HCT116 (cell line): Measurements from ENCODE around the gene SFXN4. TPM values are rescaled to one million over a fixed set of nuclear protein-coding genes. Genes with fewer than 3 reads are reported as not detected.

Experiments used
- ATAC-seq: fragments of 200-7000 bp; cut with Tn5 transposase; 2 replicates; pipeline ENCODE4 v1.9.1; 2020; ENCODE audit warnings: mild to moderate bottlenecking, moderate library complexity
- BruUV-seq: library from RNA; stranded (reverse); fragments of 400-500 nt; replicated peaks from 2 replicates; lab custom pipeline; 2021; lab: Mats Ljungman, UMichigan
- CTCF ChIA-PET: fragments of 300-600 bp; sonication (Branson Sonifier 250); formaldehyde crosslinking; loops from one replicate; lab custom pipeline; 2021; ENCODE audit warnings: antibody characterized with exemption; lab: Charles Lee
- POLR2A ChIA-PET: fragments of 300-600, 350-600 bp; sonication (Branson Sonifier 250); formaldehyde crosslinking; loops from one replicate; lab custom pipeline; 2021; ENCODE audit warnings: antibody characterized with exemption; lab: Charles Lee
- RAD21 ChIA-PET, 2 experiments: fragments of 300-600 bp; sonication (Branson Sonifier 250); formaldehyde crosslinking; loops; one replicate each; lab custom pipeline; 2023; ENCODE audit warnings: low total read pairs in 2 of 2; ENCODE audit not compliant: uncharacterized antibody in 2 of 2, unreplicated experiment in 2 of 2, low non-redundant PET in 1 of 2; lab: Charles Lee
- DNase-seq: peaks from one replicate; pipeline ENCODE4 v3.0.0-alpha.2; 2010; ENCODE audit warnings: low read depth, low spot score
- H2AFZ ChIP-seq: fragments of 200-600 bp; shearing (Covaris generic), sonication (generic); 2 replicates; pipeline ENCODE4 v1.6.1; 2017; ENCODE audit warnings: low read depth, mixed run types, mixed read lengths, antibody characterized with exemption, low read length; ENCODE audit not compliant: poor library complexity, severe bottlenecking
- H3K27ac ChIP-seq: 2 replicates; pipeline ENCODE4 v1.5.1; 2012; ENCODE audit warnings: low read depth, low read length
- H3K27me3 ChIP-seq: fragments of 200-600 bp; sonication (generic); 2 replicates; pipeline ENCODE4 v1.6.1; 2016; ENCODE audit warnings: mixed run types, low read length, mixed read lengths; ENCODE audit not compliant: insufficient read depth
- H3K36me3 ChIP-seq, 2 experiments: fragments of 200-500 bp in 1 of 2; fragments of 200-600 bp in 1 of 2; sonication (Bioruptor generic) in 1 of 2; sonication (generic) in 1 of 2; 2 replicates each; pipeline versions ENCODE4 v1.5.1 to v1.6.1; 2014 to 2016; ENCODE audit warnings: low read length in 2 of 2, inconsistent platforms in 1 of 2, mixed read lengths in 1 of 2, mixed run types in 1 of 2; ENCODE audit not compliant: insufficient read depth in 2 of 2, control insufficient read depth in 1 of 2
- H3K4me1 ChIP-seq, 2 experiments: fragments of 200-600 bp in 1 of 2; sonication (generic) in 1 of 2; 2 replicates each; pipeline versions ENCODE4 v1.5.1 to v1.6.1; 2012 to 2017; ENCODE audit warnings: low read length in 2 of 2, inconsistent platforms in 1 of 2, mild to moderate bottlenecking in 1 of 2, mixed read lengths in 1 of 2, mixed run types in 1 of 2, moderate library complexity in 1 of 2; ENCODE audit not compliant: insufficient read depth in 2 of 2, control insufficient read depth in 1 of 2
- H3K4me2 ChIP-seq: fragments of 200-600 bp; sonication (generic); 2 replicates; pipeline ENCODE4 v1.6.1; 2017; ENCODE audit warnings: mixed run types, low read length, mixed read lengths
- H3K4me3 ChIP-seq, 2 experiments: fragments of 200-600 bp in 1 of 2; sonication (generic) in 1 of 2; replicated peaks in 1 of 2; 2 replicates each; pipeline ENCODE4 v1.5.1; 2011 to 2016; ENCODE audit warnings: low read length in 2 of 2, control low read depth in 1 of 2, low read depth in 1 of 2, mild to moderate bottlenecking in 1 of 2, mixed read lengths in 1 of 2, mixed run types in 1 of 2
- H3K79me2 ChIP-seq: fragments of 200-600 bp; sonication (generic); 2 replicates; pipeline ENCODE4 v1.6.1; 2017; ENCODE audit warnings: mild to moderate bottlenecking, mixed run types, low read length, moderate library complexity, mixed read lengths; ENCODE audit not compliant: insufficient read depth
- H3K9ac ChIP-seq: fragments of 200-600 bp; sonication (generic); 2 replicates; pipeline ENCODE4 v1.6.1; 2016; ENCODE audit warnings: low read length, mixed read lengths
- H3K9me2 ChIP-seq: fragments of 200-600 bp; sonication (generic), shearing (Covaris generic); 2 replicates; pipeline ENCODE4 v1.6.1; 2017; ENCODE audit warnings: mixed run types, mild to moderate bottlenecking, moderate library complexity; ENCODE audit not compliant: insufficient read depth
- H3K9me3 ChIP-seq, 2 experiments: fragments of 200-500 bp in 1 of 2; fragments of 200-600 bp in 1 of 2; sonication (Bioruptor generic) in 1 of 2; sonication (generic) in 1 of 2; 2 replicates each; pipeline ENCODE4 v1.6.1; 2014 to 2017; ENCODE audit warnings: low read length in 2 of 2, mixed read lengths in 2 of 2, inconsistent platforms in 1 of 2, low read depth in 1 of 2, mild to moderate bottlenecking in 1 of 2, mixed run types in 1 of 2, moderate library complexity in 1 of 2; ENCODE audit not compliant: control insufficient read depth in 1 of 2, insufficient read depth in 1 of 2
- H4K20me1 ChIP-seq: fragments of 200-600 bp; sonication (generic), shearing (Covaris generic); 2 replicates; pipeline ENCODE4 v1.6.1; 2017; ENCODE audit warnings: mixed run types, mild to moderate bottlenecking, moderate library complexity; ENCODE audit not compliant: insufficient read depth
- EGR1 ChIP-seq: IDR thresholded peaks from 2 replicates; pipeline ENCODE4 v1.6.1; 2012; ENCODE audit warnings: low read depth
- EZH2 ChIP-seq: fragments of 200-600 bp; sonication (generic); IDR thresholded peaks from 2 replicates; pipeline ENCODE4 v1.6.1; 2017; ENCODE audit warnings: antibody characterized with exemption, mixed run types
- EZH2phosphoT487 ChIP-seq: fragments of 200-600 bp; IDR thresholded peaks from 2 replicates; pipeline ENCODE4 v1.6.1; 2018; ENCODE audit warnings: antibody characterized with exemption, borderline replicate concordance
- JUND ChIP-seq: IDR thresholded peaks from 2 replicates; pipeline ENCODE4 v1.6.1; 2012
- SP1 ChIP-seq: IDR thresholded peaks from 2 replicates; pipeline ENCODE4 v1.6.1; 2012; ENCODE audit warnings: low read depth
- ZFX ChIP-seq: fragments of 450-650 bp; IDR thresholded peaks from 2 replicates; pipeline ENCODE4 v1.6.1; 2017
- intact Hi-C: fragments of 100-400 bp; cut with micrococcal nuclease; formaldehyde crosslinking; loops from 2 replicates; pipeline ENCODE4 v1.10.0; 2022
- total RNA-seq: library from RNA; stranded (reverse); gene quantifications from one replicate; pipeline ENCODE4 v1.2.1, GENCODE V29; 2021; ENCODE audit not compliant: unreplicated experiment
- TF ChIP-seq, protein P1 (sequence below): IDR thresholded peaks from 2 replicates; pipeline ENCODE4 v1.6.1; 2012
- TF ChIP-seq, protein P2 (sequence below): IDR thresholded peaks from 2 replicates; pipeline ENCODE4 v1.6.1; 2012
- TF ChIP-seq, protein P3 (sequence below), 3 experiments: fragments of 200-600 bp in 1 of 3; sonication (generic) in 1 of 3; IDR thresholded peaks in 2 of 3; conservative IDR thresholded peaks in 1 of 3; 2 replicates each; pipeline ENCODE4 v1.5.1; 2012 to 2017; ENCODE audit warnings: low read depth in 2 of 3, low read length in 2 of 3, antibody characterized with exemption in 1 of 3, borderline replicate concordance in 1 of 3, control low read depth in 1 of 3, mild to moderate bottlenecking in 1 of 3, mixed read lengths in 1 of 3, mixed run types in 1 of 3, moderate library complexity in 1 of 3; ENCODE audit not compliant: insufficient read depth in 1 of 3

SFXN4 gene
- total RNA-seq, 1 experiment from 2014 or later = 58.2 TPM

DNA sequence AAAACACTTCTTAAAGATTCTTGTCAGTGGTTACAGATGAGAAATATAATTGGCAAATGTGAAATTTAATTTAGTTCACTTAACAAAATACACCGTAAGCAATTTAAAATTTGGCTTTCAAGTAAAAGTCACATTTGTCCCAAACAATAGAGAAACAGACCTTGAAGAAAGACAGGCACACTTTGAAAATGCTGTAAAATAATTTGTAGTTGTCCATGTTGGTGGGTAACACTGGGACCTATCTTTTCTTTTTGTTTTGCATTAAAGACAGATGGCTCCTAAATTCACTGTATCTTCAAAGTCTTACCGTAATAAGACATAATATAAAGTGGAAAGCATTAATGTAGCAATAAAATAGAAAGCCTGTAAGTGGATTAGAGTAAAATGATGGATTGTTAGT is 45.1 kb upstream of the SFXN4 start:
- H3K4me1 ChIP-seq = peaks cover 20 to 31% of the 10 kb centered on the region in 2 experiments; a peak in 3 of 4 replicates
- ChIA-PET CTCF (interaction anchor here (2.1 to 2.2 kb wide), 2 partner anchors 12 kb away, joined by 7 to 26 read pairs; no protein-coding TSS in a partner anchor), POLR2A (no interaction called here), RAD21 (no interaction called here)
- no peak overlapping the region for H2AFZ ChIP-seq
- DNase-seq (no peak), ATAC-seq (no peak)
- H4K20me1 ChIP-seq = no peaks in the 10 kb centered on the region
- intact Hi-C loops = no loop called here
- no peak overlapping the region for H3K4me3 ChIP-seq
- H3K9me2 ChIP-seq = no peaks in the 10 kb centered on the region
- no peaks in the 10 kb centered on the region for H3K36me3 ChIP-seq
- no peaks in the 10 kb centered on the region for H3K9me3 ChIP-seq
- BruUV-seq = no TSS peak
- H3K27me3 ChIP-seq = no peaks in the 10 kb centered on the region
- no peaks in the 10 kb centered on the region for H3K79me2 ChIP-seq
- no peak overlapping the region for H3K9ac ChIP-seq
- no peak overlapping the region for H3K4me2 ChIP-seq
- TF ChIP-seq, protein P1, sequence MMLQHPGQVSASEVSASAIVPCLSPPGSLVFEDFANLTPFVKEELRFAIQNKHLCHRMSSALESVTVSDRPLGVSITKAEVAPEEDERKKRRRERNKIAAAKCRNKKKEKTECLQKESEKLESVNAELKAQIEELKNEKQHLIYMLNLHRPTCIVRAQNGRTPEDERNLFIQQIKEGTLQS = no peak
- TF ChIP-seq, protein P2, sequence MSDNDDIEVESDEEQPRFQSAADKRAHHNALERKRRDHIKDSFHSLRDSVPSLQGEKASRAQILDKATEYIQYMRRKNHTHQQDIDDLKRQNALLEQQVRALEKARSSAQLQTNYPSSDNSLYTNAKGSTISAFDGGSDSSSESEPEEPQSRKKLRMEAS = no peak
- no peak for TF ChIP-seq SP1
- TF ChIP-seq JUND = no peak
- TF ChIP-seq ZFX = no peak
- TF ChIP-seq EZH2 = no peak
- TF ChIP-seq EZH2phosphoT487 = no peak
- TF ChIP-seq, protein P3, sequence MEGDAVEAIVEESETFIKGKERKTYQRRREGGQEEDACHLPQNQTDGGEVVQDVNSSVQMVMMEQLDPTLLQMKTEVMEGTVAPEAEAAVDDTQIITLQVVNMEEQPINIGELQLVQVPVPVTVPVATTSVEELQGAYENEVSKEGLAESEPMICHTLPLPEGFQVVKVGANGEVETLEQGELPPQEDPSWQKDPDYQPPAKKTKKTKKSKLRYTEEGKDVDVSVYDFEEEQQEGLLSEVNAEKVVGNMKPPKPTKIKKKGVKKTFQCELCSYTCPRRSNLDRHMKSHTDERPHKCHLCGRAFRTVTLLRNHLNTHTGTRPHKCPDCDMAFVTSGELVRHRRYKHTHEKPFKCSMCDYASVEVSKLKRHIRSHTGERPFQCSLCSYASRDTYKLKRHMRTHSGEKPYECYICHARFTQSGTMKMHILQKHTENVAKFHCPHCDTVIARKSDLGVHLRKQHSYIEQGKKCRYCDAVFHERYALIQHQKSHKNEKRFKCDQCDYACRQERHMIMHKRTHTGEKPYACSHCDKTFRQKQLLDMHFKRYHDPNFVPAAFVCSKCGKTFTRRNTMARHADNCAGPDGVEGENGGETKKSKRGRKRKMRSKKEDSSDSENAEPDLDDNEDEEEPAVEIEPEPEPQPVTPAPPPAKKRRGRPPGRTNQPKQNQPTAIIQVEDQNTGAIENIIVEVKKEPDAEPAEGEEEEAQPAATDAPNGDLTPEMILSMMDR (IDR thresholded peaks at IDR 0.05 in 2 of 3, conservative IDR thresholded peaks at IDR 0.05 in 1 of 3; ENCODE audit: borderline replicate concordance in 1 of 3, insufficient read depth in 1 of 3, low read depth in 2 of 3, low read length in 2 of 3) = no peak
- TF ChIP-seq EGR1 = no peak
- H3K27ac ChIP-seq = no peak overlapping the region
